HepG2 (cell line): ENCODE measurements around the gene AUNIP. TPM values are rescaled to one million over a fixed set of nuclear protein-coding genes. Genes with fewer than 3 reads are reported as not detected.

ENCODE experiments used
- DMAP1 ChIP-seq: IDR thresholded peaks from 2 replicates; pipeline ENCODE4 v1.6.1; 2016
- DNMT3B ChIP-seq: conservative IDR thresholded peaks from 2 replicates; pipeline ENCODE4 v1.6.1; 2016; ENCODE audit warnings: missing biosample characterization, control low read depth
- ELF1 ChIP-seq: sonication (generic); formaldehyde crosslinking; IDR thresholded peaks from 2 replicates; pipeline ENCODE4 v1.4.0; 2020; ENCODE audit warnings: missing genetic modification reagents
- HDAC2 ChIP-seq: sonication (generic); formaldehyde crosslinking; IDR thresholded peaks from 2 replicates; pipeline ENCODE4 v1.4.0; 2020; ENCODE audit warnings: missing genetic modification reagents
- HNRNPLL ChIP-seq: fragments of 200-400 bp; formaldehyde crosslinking; IDR thresholded peaks from 2 replicates; pipeline ENCODE4 v1.6.1; 2017; ENCODE audit warnings: mild to moderate bottlenecking, low read depth, low read length; ENCODE audit not compliant: poor library complexity, severe bottlenecking
- ISL2 ChIP-seq: sonication (generic); formaldehyde crosslinking; IDR thresholded peaks from 2 replicates; pipeline ENCODE4 v1.5.0; 2020; ENCODE audit warnings: missing genetic modification reagents
- JUND ChIP-seq: sonication (generic); formaldehyde crosslinking; IDR thresholded peaks from 2 replicates; pipeline ENCODE4 v1.8.0; 2022; ENCODE audit warnings: mild to moderate bottlenecking, missing genetic modification reagents
- KDM6A ChIP-seq: IDR thresholded peaks from 2 replicates; pipeline ENCODE4 v1.6.1; 2016; ENCODE audit warnings: low read depth
- SMAD3 ChIP-seq: sonication (generic); formaldehyde crosslinking; IDR thresholded peaks from 2 replicates; pipeline ENCODE4 v1.4.0; 2020; ENCODE audit warnings: missing genetic modification reagents
- SRF ChIP-seq: IDR thresholded peaks from 2 replicates; pipeline ENCODE4 v1.6.1; 2011; ENCODE audit warnings: mild to moderate bottlenecking, low read depth, low read length, moderate library complexity
- ZC3H13 ChIP-seq: sonication (generic); formaldehyde crosslinking; IDR thresholded peaks from 2 replicates; pipeline ENCODE4 v1.8.1; 2023; ENCODE audit warnings: mild to moderate bottlenecking, missing genetic modification reagents, moderate library complexity
- ZFP36L2 ChIP-seq: sonication (generic); formaldehyde crosslinking; IDR thresholded peaks from 2 replicates; pipeline ENCODE4 v1.4.0; 2020; ENCODE audit warnings: missing genetic modification reagents
- ZNF124 ChIP-seq: sonication (generic); formaldehyde crosslinking; IDR thresholded peaks from 2 replicates; pipeline ENCODE4 v1.4.0; 2020; ENCODE audit warnings: missing genetic modification reagents
- ZNF160 ChIP-seq: sonication (generic); formaldehyde crosslinking; IDR thresholded peaks from 2 replicates; pipeline ENCODE4 v1.8.0; 2022; ENCODE audit warnings: mild to moderate bottlenecking, inconsistent platforms, missing genetic modification reagents
- ZNF24 ChIP-seq: fragments of 450-650 bp; IDR thresholded peaks from 2 replicates; pipeline ENCODE4 v1.6.1; 2017; ENCODE audit warnings: antibody characterized with exemption, mild to moderate bottlenecking
- ZNF280B ChIP-seq: sonication (generic); formaldehyde crosslinking; IDR thresholded peaks from 2 replicates; pipeline ENCODE4 v1.5.0; 2020; ENCODE audit warnings: missing genetic modification reagents, mild to moderate bottlenecking, borderline replicate concordance
- ZNF280D ChIP-seq: sonication (generic); formaldehyde crosslinking; IDR thresholded peaks from 2 replicates; pipeline ENCODE4 v1.5.1; 2020; ENCODE audit warnings: mild to moderate bottlenecking, missing genetic modification reagents
- ZNF326 ChIP-seq: sonication (generic); formaldehyde crosslinking; IDR thresholded peaks from 2 replicates; pipeline ENCODE4 v1.4.0; 2020; ENCODE audit warnings: missing genetic modification reagents, borderline replicate concordance
- ZNF546 ChIP-seq: sonication (generic); formaldehyde crosslinking; conservative IDR thresholded peaks from 2 replicates; pipeline ENCODE4 v1.8.1; 2023; ENCODE audit warnings: mild to moderate bottlenecking, missing genetic modification reagents
- ZNF674 ChIP-seq: sonication (generic); formaldehyde crosslinking; IDR thresholded peaks from 2 replicates; pipeline ENCODE4 v1.5.0; 2020; ENCODE audit warnings: low read depth, mild to moderate bottlenecking, missing genetic modification reagents
- ZNF724P ChIP-seq: sonication (generic); formaldehyde crosslinking; IDR thresholded peaks from 2 replicates; pipeline ENCODE4 v1.8.0; 2022; ENCODE audit warnings: missing genetic modification reagents, borderline replicate concordance
- ZNF788 ChIP-seq: sonication (generic); formaldehyde crosslinking; IDR thresholded peaks from 2 replicates; pipeline ENCODE4 v1.5.0; 2020; ENCODE audit warnings: mild to moderate bottlenecking, missing genetic modification reagents, borderline replicate concordance
- ZNF816 ChIP-seq: sonication (generic); formaldehyde crosslinking; IDR thresholded peaks from 2 replicates; pipeline ENCODE4 v1.8.0; 2022; ENCODE audit warnings: missing genetic modification reagents, mild to moderate bottlenecking, borderline replicate concordance
- polyA plus RNA-seq, 8 experiments: library from polyadenylated mRNA; depleted of rRNA in 3 of 8; stranded (reverse) in 7 of 8; unstranded in 1 of 8; fragments of >200 nt; fragmentation: Illumina TruSeq in 4 of 8; extraction: Trizol in 4 of 8; gene quantifications; 2 replicates each; pipeline versions ENCODE4 v1.2.1 to v1.2.3, GENCODE V29; 2011 to 2016; ENCODE audit warnings: low read depth in 4 of 8, missing spikeins in 1 of 8, mixed read lengths in 1 of 8; ENCODE audit not compliant: insufficient read depth in 1 of 8
- total RNA-seq, 5 experiments: library from RNA; depleted of rRNA; stranded (reverse); fragments of >200 nt; fragmentation: Illumina TruSeq; extraction: Trizol; gene quantifications; 2 replicates each; pipeline ENCODE4 v1.2.3, GENCODE V29; 2016; ENCODE audit warnings: low read depth in 1 of 5
- TF ChIP-seq, protein P1 (sequence below): sonication (generic); formaldehyde crosslinking; IDR thresholded peaks from 2 replicates; pipeline ENCODE4 v1.9.0; 2021; ENCODE audit warnings: missing genetic modification reagents, mild to moderate bottlenecking, borderline replicate concordance
- TF ChIP-seq, protein P2 (sequence below): sonication (generic); formaldehyde crosslinking; IDR thresholded peaks from 2 replicates; pipeline ENCODE4 v1.5.0; 2020; ENCODE audit warnings: missing genetic modification reagents

AUNIP gene
- total and polyA plus RNA-seq, 2 of the 13 experiments (the other 11 are each of a cell fraction or from before 2014, with no cell fraction given), result 3.8 to 12.3 TPM

DNA sequence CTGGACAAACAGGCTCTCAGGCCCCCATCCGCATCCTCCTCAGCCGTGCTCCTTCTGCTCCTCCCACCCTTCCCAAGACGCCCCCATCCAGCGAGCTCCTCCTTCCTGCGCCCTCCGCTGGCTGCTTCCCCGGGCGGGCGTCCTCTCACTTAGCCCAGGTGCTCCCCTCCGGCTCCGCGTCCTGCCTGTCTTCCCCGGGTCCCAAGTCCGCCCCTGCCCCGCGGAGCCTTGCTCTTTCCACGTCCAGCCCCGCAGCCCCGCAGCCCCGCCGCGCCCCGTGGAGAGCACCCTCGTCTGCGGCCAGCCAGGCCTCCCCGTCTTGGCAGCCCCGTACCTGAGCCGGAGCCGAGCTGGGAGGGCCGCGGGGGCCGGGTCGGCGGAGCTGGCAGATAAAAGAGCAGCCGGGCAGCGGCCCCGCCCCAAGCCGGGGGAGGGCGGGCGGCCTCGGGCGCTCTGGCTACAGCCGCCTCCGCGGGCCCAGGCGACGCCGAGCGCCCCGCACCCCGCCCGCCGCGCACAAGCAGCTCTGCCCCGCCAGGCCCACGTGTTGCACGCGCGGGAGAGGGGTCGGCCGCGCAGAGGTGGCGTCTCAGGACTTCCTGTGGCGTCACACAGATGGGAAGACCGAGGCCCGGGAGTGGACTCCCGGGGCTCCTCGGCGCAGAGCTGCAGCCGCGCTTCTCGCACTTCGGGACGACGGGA is 16.0 kb upstream of the AUNIP start, which contains the start of gene PAQR7 (continued):
- peak; percentile 72; the same call in 1 of the 2 replicates for TF ChIP-seq ZNF160 (CRISPR knock-in tag)
- TF ChIP-seq JUND, result no peak; the same call in 1 of the 2 replicates
- TF ChIP-seq ZNF326 (CRISPR knock-in tag), result no peak
- TF ChIP-seq SMAD3 (CRISPR knock-in tag), result no peak
- no peak for TF ChIP-seq ZNF280D (CRISPR knock-in tag)
- no peak for TF ChIP-seq DNMT3B (CRISPR knock-in tag)
- TF ChIP-seq ZNF724P (CRISPR knock-in tag), result no peak; the same call in 1 of the 2 replicates
- no peak for TF ChIP-seq SRF
- 0 out of 2 replicates have a peak, but pooled peaks have one; percentile 85 for TF ChIP-seq ZNF674 (CRISPR knock-in tag)
- no peak for TF ChIP-seq HNRNPLL
- 0 out of 2 replicates have a peak, but pooled peaks have one; percentile 58 for TF ChIP-seq ISL2 (CRISPR knock-in tag)
- TF ChIP-seq ZNF124, result no peak
- no peak; the same call in 1 of the 2 replicates for TF ChIP-seq ZNF280B (CRISPR knock-in tag)
- peak; percentile 66; the same call in 1 of the 2 replicates for TF ChIP-seq DMAP1 (CRISPR knock-in tag)
- peak; percentile 95 for TF ChIP-seq ZC3H13 (CRISPR knock-in tag)
- TF ChIP-seq, protein P1, sequence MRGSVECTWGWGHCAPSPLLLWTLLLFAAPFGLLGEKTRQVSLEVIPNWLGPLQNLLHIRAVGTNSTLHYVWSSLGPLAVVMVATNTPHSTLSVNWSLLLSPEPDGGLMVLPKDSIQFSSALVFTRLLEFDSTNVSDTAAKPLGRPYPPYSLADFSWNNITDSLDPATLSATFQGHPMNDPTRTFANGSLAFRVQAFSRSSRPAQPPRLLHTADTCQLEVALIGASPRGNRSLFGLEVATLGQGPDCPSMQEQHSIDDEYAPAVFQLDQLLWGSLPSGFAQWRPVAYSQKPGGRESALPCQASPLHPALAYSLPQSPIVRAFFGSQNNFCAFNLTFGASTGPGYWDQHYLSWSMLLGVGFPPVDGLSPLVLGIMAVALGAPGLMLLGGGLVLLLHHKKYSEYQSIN (CRISPR knock-in tag), result no peak
- TF ChIP-seq ELF1 (CRISPR knock-in tag), result no peak; the same call in 1 of the 2 replicates
- TF ChIP-seq ZNF788 (CRISPR knock-in tag), result no peak
- TF ChIP-seq, protein P2, sequence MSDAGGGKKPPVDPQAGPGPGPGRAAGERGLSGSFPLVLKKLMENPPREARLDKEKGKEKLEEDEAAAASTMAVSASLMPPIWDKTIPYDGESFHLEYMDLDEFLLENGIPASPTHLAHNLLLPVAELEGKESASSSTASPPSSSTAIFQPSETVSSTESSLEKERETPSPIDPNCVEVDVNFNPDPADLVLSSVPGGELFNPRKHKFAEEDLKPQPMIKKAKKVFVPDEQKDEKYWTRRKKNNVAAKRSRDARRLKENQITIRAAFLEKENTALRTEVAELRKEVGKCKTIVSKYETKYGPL (CRISPR knock-in tag), result peak; percentile 73; the same call in 1 of the 2 replicates
- no peak for TF ChIP-seq ZNF24
- peak; percentile 94 for TF ChIP-seq ZNF546 (CRISPR knock-in tag)
- 0 out of 2 replicates have a peak, but pooled peaks have one; percentile 32 for TF ChIP-seq ZFP36L2
- no peak for TF ChIP-seq KDM6A
- peak; percentile 30; the same call in 1 of the 2 replicates for TF ChIP-seq ZNF816 (CRISPR knock-in tag)
- TF ChIP-seq HDAC2 (CRISPR knock-in tag), result peak; percentile 55
